D721Med (cell line): Measurements from ENCODE around the gene PIGL.

Experiments
- DNase-seq: peaks from one replicate; pipeline ENCODE4 v3.0.0; 2011; ENCODE audit warnings: low spot score; ENCODE audit not compliant: insufficient read length
- FAIRE-seq: peaks from 2 replicates; lab custom pipeline; 2011; peaks lifted over from hg19 to GRCh38; lab: Jason Lieb, UNC
- CTCF ChIP-seq: IDR thresholded peaks from 2 replicates; pipeline ENCODE4 v1.5.1; 2012; ENCODE audit warnings: mild to moderate bottlenecking, control low read depth; ENCODE audit not compliant: insufficient read depth; ENCODE audit errors: missing control alignments

The PIGL gene

GRCh38 chr17:16217002-16217635, at the start of gene PIGL:
PIGL (plus strand) TSS chr17:16217210; CDS start chr17:16217227, 17 bp downstream.
- no peak for TF ChIP-seq CTCF
- DNase-seq (peak; percentile 30), FAIRE-seq (no peak)

- no peak for DNase-seq
- TF ChIP-seq CTCF, result no peak
- FAIRE-seq, result no peak
Observed at GRCh38 chr17:16171613-16172012, 45.4 kb upstream of the PIGL start.

GRCh38 chr17:16178836-16179235, 38.2 kb upstream of the PIGL start:
- no peak for DNase-seq
- no peak for FAIRE-seq
- no peak for TF ChIP-seq CTCF

- TF ChIP-seq CTCF, result no peak
- FAIRE-seq (no peak), DNase-seq (no peak)
Observed at GRCh38 chr17:16181581-16181980, 35.4 kb upstream of the PIGL start.

- DNase-seq, result no peak
- no peak for FAIRE-seq
- TF ChIP-seq CTCF, result no peak
Observed at GRCh38 chr17:16187642-16188041, 29.4 kb upstream of the PIGL start.

- DNase-seq (no peak), FAIRE-seq (no peak)
Observed at GRCh38 chr17:16189791-16190348, 27.1 kb upstream of the PIGL start.

More at GRCh38 chr17:16189791-16190348, 27.1 kb upstream of the PIGL start:
- TF ChIP-seq CTCF, result no peak
